Measurements from ENCODE around the gene MSX2. TPM values are rescaled to one million over a fixed set of nuclear protein-coding genes. Genes with fewer than 3 reads are reported as not detected.
A peak's percentile ranks its signal among the peaks of the same experiment; 100 is the strongest.

The MSX2 gene
- total RNA-seq, 2 donors from 2014 or later: 2.0 TPM; not detected in 1

DNA sequence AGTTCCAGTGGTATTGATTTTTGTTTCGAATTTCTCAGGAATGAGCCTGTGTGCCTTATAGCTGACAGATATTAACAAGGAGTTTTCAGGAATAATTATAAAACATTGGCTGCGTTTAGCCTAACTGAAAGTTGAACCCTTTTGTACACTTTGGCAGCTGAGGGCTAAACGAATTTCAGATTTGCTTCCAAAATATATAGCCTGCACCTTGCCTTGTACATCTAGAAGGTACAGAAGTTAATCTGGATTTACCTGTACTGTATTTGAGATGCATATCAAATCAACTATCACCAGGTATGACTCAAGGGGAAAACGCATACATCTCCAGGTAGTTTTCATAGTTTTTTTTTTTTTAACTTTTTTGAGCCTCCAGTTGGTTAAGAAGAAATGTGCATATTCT, 1.9 kb upstream of the MSX2 start:
- peaks cover 10 to 24% of the 10 kb centered on the region in 2 donors for H3K4me1 ChIP-seq (ENCODE audit: control insufficient read depth in 1 of 2, low read depth in 2 of 2)
- TF ChIP-seq CTCF (IDR thresholded peaks at IDR 0.05): no peak
- H3K9me3 ChIP-seq: no peaks in the 10 kb centered on the region
- no peak overlapping the region for H3K27ac ChIP-seq
- H3K36me3 ChIP-seq: no peaks in the 10 kb centered on the region
- DNase-seq (ENCODE audit: low spot score) (no peak), ATAC-seq (ENCODE audit: insufficient number of reproducible peaks, low FRiP score, low read depth) (no peak)
- no peak overlapping the region for H3K4me3 ChIP-seq
- peaks cover 21% of the 10 kb centered on the region for H3K27me3 ChIP-seq (replicated peaks; ENCODE audit: insufficient read depth)

GRCh38 chr5:174723315-174723978, 935 bp upstream of the MSX2 start:
- H3K4me1 ChIP-seq (ENCODE audit: control insufficient read depth in 1 of 2, low read depth in 2 of 2): peaks cover 10 to 24% of the 10 kb centered on the region in 2 donors
- H3K27me3 ChIP-seq (replicated peaks; ENCODE audit: insufficient read depth): peaks cover 21% of the 10 kb centered on the region
- no peaks in the 10 kb centered on the region for H3K9me3 ChIP-seq
- ATAC-seq (ENCODE audit: insufficient number of reproducible peaks, low FRiP score, low read depth) (no peak), DNase-seq (ENCODE audit: low spot score) (no peak)
- no peak for TF ChIP-seq CTCF (IDR thresholded peaks at IDR 0.05)
- no peak overlapping the region for H3K27ac ChIP-seq
- H3K36me3 ChIP-seq: no peaks in the 10 kb centered on the region
- peak overlapping the region; percentile 78 for H3K4me3 ChIP-seq

DNA sequence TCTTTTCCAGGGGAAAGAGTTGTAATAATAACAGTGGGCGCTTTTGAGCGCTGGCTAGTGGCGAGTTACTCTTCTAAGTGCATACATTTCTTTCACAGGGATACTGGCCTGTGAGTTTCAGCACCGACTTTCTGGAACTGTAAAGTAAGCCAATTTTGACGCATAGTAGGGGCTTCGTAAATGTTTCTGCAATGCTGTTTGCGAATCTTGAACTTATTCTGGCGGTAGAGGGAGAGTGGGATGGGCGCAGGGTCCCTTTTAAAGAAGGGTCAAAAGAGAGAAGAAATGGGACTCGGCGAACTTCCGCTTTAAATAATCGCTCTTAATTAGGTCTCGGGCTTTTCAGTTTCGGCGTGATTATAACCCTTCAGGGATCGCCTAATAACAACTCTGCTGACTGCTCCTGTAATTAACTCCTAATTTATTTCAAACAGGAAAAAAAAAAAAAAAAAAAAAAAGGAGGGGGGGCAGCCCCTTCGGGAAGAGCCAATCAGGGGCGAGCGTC, 351 bp upstream of the MSX2 start:
- H3K27me3 ChIP-seq (replicated peaks; ENCODE audit: insufficient read depth): peaks cover 21% of the 10 kb centered on the region
- H3K9me3 ChIP-seq: no peaks in the 10 kb centered on the region
- no peak for TF ChIP-seq CTCF (IDR thresholded peaks at IDR 0.05)
- ATAC-seq (ENCODE audit: insufficient number of reproducible peaks, low FRiP score, low read depth) (no peak), DNase-seq (ENCODE audit: low spot score) (no peak)
- H3K4me1 ChIP-seq (ENCODE audit: control insufficient read depth in 1 of 2, low read depth in 2 of 2): peaks cover 10 to 24% of the 10 kb centered on the region in 2 donors
- no peaks in the 10 kb centered on the region for H3K36me3 ChIP-seq
- no peak overlapping the region for H3K27ac ChIP-seq
- peak overlapping the region; percentile 78 for H3K4me3 ChIP-seq

- Histone ChIP-seq H3K27me3 (replicated peaks; ENCODE audit: insufficient read depth) (peaks cover 17% of the 10 kb centered on the region), H3K4me3 (peak overlapping the region; percentile 78), H3K36me3 (no peaks in the 10 kb centered on the region), H3K4me1 (ENCODE audit: control insufficient read depth in 1 of 2, low read depth in 2 of 2) (peaks cover 10 to 24% of the 10 kb centered on the region in 2 donors), H3K9me3 (no peaks in the 10 kb centered on the region), H3K27ac (no peak overlapping the region)
- TF ChIP-seq CTCF (IDR thresholded peaks at IDR 0.05): no peak
- DNase-seq (ENCODE audit: low spot score) (no peak), ATAC-seq (ENCODE audit: insufficient number of reproducible peaks, low FRiP score, low read depth) (no peak)
These were observed 1.0 kb downstream of the MSX2 start for GRCh38 chr5:174725261-174725990.

- DNase-seq (ENCODE audit: low spot score) (no peak), ATAC-seq (ENCODE audit: insufficient number of reproducible peaks, low FRiP score, low read depth) (no peak)
- Histone ChIP-seq H3K9me3 (no peaks in the 10 kb centered on the region), H3K36me3 (no peaks in the 10 kb centered on the region), H3K27me3 (replicated peaks; ENCODE audit: insufficient read depth) (peaks cover 14% of the 10 kb centered on the region), H3K4me1 (ENCODE audit: control insufficient read depth in 1 of 2, low read depth in 2 of 2) (peaks cover 7 to 24% of the 10 kb centered on the region in 2 donors), H3K27ac (no peak overlapping the region), H3K4me3 (no peak overlapping the region)
- TF ChIP-seq CTCF (IDR thresholded peaks at IDR 0.05): no peak
These were observed 1.7 kb downstream of the MSX2 start for GRCh38 chr5:174725991-174726601.
